Pons (tissue), 1 donor: ENCODE data around the gene PLD2.

ENCODE experiments used
- DNase-seq: peaks from one replicate; pipeline ENCODE4 v3.0.0-alpha.2; 2016; ENCODE audit warnings: low spot score

The PLD2 gene

DNA sequence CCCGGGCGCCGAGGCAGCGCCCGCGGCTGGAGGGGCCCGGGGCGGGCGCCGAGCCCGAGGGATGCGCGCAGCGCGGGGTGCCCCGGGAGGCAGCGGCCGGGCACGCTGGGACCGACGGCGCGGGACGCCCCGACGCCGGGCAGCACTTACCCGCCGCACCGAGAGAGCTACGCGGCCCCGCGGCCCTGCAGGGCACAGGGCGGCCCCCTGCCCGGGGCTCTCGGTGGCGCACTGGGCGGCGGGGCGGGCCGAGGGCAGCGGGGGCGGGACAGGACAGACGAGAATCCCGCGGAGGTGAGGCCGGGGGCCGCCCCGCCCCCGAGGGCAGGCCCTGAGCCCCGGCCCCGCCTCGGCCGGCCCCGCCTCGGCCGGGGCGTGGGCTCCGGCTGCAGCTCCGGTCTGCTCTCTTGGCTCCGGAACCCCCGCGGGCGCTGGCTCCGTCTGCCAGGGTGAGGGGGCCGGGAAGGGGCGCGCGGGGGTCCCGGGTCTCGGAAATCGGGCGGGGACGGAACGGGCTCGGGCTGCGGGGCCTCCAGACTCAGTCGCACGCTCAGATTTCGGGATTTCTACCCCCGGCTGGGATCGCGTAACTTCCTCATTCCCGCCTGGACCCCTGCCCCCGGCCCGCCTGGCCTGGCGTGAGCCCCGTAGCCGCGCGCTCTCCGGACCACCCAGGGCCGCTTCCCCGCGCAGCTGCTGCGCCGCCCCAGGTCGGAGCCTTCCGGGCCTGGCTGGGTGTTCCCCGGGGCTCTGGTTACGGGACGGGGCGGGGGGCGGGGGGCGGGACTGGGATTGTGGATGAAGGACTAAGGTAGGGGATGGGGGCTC, at the start of gene PLD2:
TSS of gene PLD2 (plus strand) at position 376 of the 828 bp plus-strand sequence. CDS start 621 bp downstream, outside the sequence.
- peak; percentile 79 for DNase-seq

- DNase-seq = peak; percentile 55
These were observed 47.1 kb upstream of the PLD2 start for GRCh38 chr17:4759776-4760236.

DNA sequence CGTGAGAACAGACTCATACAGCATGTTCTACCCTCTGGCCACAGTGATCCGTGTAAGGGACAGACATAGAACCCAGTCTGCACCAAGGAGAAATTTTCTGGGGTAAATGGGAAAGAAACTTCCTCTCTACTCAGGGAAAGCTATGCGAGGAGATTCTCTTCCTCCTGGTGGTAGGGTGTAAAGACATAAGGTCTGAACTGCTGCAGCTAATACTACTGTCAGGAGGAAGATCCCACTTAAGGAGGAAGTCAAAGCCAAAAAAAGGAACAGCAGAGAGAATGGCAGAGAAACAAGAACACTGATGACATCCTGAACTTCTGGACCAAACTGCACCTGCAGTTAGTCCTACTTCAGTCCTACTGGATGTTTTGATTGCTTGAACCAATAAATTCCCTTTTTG, 42.4 kb upstream of the PLD2 start:
- DNase-seq = peak; percentile 84

GRCh38 chr17:4766201-4766600, 40.8 kb upstream of the PLD2 start:
- DNase-seq = no peak

- DNase-seq = no peak
These were observed 40.2 kb upstream of the PLD2 start for GRCh38 chr17:4766723-4767122.

DNA sequence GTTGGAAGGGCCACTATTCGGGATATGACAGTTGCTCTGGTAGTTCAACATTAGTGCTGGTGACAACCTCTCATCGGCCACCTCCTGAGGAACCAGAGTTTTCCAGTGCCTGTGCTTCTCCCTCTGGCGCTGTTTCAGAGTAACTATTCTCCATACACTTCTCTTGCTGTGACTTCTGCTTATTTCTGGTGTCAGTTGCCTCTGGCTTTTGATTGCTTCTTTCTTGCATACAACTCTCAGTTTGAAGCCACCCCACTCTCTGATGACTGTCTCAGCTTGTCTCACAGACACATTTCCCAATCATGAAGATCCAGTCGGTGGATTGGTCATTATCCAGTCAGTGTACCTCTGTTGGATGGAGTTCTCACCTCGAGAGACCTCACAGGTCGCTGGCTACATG, 38.7 kb upstream of the PLD2 start:
- peak; percentile 31 for DNase-seq

DNA sequence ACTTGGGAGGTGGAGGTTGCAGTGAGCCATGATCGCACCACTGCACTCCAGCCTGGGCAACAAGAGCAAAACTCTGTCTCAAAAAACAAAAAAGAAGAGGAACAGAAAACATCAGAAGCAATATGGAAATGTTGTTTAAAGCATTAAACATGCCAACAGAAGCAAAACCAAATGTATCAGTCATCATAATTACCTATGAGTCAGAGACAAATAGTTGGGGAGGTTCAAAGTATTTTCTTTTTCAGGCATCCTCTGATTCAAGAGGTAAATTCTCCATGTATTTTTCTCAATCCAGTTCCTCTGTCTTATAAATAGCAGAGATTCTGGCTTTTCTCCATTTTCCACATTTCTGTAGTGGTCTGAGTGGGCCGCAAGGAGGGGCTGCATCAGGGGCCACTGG, 37.3 kb upstream of the PLD2 start:
- DNase-seq = no peak

GRCh38 chr17:4771519-4772234, 35.3 kb upstream of the PLD2 start, which contains the start of gene TM4SF5:
Gene TM4SF5 (plus strand): TSS chr17:4771886. CDS start chr17:4771923, 37 bp downstream.
- DNase-seq = no peak

- no peak for DNase-seq
These were observed 34.7 kb upstream of the PLD2 start for GRCh38 chr17:4772235-4772613.

GRCh38 chr17:4777969-4778760, 28.8 kb upstream of the PLD2 start:
- no peak for DNase-seq

DNA sequence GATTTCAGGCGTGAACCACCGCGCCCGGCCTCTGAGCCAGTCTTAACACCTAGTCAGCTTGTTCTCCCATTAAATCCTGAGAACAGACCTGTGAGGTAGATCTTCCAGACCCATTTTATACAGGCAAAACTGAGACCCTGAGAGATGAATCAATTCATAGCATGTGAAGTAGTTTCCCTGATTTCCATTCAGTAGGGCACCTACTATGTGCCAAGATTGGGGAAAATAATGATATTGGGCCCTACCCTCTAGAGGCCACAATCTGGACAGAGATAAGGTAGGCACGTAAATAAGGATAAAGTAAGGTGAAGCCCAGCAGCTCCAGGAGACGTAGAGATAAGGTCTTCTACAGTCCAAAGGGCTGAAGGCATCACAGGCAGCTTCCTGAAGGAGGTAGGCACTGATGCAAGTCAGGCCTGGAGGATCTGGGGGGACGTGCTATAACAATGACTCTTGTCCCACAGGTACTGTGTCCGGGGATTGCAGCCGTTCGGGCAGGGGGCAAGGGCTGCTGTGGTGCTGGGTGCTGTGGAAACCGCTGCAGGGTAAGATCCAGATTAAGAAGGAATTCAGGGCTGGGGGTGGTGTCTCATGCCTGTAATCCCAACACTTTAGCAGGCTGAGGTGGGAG, 26.5 kb upstream of the PLD2 start:
- no peak for DNase-seq

GRCh38 chr17:4782652-4783051, 24.3 kb upstream of the PLD2 start:
- no peak for DNase-seq

DNA sequence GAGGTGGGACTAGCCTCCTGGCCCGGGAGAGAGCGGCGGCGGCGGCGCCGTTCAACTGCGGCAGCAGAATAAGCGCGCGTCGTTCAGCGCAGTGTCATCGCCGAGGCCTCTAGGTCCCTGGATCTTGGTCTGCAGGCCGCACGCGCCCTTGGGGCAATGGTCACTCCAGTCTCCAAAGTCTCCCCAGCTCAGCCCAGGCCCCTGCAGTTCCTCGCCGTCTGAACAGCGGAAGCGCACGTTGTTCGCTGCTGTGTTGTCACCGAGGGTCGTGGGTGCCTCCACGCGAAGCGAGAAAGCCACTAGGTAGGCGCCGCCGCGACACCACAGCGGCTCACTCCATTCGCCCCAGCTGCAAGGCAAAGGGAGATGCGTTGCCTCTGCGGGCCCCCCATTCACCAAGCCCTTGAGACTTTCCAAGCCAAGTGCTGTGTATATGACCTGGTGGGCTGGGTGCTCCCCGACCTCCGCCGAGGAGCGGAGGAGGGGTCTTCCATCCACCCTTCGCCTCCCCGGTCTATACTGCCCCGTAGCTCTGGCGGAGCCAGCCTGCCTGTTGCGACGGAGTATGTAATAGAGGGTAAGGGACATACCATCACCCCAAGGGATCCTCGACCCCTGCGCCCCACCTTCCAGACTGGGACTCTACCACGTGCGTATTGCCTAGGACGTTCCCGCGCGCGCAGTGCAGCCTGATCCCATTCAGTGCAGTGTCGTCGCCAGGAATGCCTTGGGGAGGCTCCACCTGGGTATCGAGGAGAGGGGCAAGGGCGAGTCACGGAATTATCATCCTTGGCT, 21.4 kb upstream of the PLD2 start:
- no peak for DNase-seq

DNA sequence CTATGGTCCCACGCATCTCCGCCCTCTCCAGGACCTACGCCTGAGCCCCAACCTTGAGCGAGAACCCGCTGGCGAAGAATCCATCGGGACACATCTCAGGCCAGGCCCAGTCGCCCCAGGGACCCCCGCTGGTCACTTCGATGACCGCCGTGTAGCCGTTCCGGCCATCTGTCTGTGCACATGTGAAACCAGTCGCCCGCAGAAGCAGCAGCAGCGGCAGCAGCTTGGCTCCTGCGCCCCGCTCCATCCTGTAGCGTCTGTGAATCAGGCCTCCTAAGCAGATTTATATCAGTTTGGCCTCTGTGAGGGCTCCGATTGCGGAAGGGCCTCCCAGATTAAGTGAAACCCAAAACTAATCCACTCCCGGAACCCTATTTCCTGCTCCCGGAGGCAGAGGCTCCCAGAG, 20.8 kb upstream of the PLD2 start, which contains the start of gene VMO1:
TSS of gene VMO1 (minus strand) at position 259 of the 406 bp plus-strand sequence. CDS start at position 247, 12 bp downstream.
- DNase-seq = no peak

- no peak for DNase-seq
These were observed 20.4 kb upstream of the PLD2 start for GRCh38 chr17:4786516-4786915.

DNA sequence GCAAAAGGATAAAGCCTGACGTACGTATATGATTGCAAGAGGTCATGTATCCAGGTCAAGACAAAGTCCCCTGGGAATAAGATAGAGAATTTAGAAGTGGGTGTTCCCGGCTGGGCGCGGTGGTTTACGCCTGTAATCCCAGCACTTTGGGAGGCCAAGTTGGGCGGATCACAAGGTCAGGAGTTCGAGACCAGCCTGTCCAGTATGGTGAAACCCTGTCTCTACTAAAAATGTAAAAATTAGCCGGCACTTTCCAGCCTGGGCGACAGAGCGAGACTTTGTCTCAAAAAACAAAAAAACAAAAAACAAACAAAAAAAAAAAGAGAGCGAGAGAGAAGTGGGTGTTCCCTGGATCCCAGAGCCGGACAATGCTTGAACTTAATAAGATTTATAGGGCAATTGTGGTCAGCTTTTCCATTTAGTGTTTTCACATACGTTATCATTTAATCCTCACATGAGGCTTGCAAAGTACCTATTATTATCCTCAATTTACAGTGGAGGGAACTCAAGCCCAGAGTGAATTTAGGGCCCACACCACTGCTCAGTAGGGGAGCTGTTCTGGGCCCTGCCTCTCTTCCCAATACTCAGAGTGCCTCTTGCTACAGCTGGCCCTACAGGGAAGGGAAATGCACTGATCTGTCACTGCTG, 18.7 kb upstream of the PLD2 start:
- DNase-seq = no peak

DNA sequence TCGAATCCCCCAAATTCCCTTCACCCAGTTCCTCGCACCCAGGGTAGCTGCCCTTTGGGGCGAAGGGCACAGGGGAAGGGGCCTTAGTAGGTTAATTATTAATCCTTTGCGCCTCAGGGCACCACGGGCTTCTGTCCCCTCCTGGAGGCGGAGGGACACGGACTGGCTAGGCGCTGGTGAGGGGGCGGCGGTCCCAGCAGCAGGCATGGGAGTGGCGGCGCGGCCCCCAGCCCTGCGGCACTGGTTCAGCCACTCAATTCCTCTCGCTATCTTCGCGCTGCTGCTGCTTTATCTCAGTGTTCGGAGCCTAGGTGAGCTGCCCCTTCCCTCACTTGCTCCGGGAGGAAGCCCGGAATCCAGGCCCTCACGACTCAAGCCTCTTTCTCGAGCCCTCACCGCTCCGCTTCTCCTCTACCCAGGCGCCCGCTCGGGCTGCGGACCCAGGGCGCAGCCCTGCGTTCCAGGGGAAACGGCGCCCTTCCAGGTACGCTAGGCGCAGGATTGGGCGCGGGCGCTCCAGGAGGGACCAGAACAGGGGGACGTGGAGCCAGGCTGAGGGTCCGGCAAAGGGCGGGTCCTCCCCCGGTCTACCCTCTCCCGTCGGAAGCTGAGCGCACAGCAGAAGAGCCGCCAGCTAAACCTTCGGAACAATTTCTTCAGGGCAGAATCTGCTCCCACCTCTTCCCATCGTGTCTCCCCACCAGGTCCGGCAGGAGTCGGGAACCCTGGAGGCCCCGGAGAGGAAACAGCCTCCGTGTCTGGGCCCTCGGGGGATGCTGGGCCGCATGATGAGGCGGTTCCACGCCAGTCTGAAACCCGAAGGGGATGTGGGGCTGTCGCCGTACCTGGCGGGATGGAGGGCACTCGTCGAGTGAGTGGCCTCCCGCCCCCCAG, 17.9 kb upstream of the PLD2 start, which contains the start of gene GLTPD2:
TSS of gene GLTPD2 (plus strand) at position 158 of the 894 bp plus-strand sequence. CDS start at position 206, 48 bp downstream.
- DNase-seq = no peak

- no peak for DNase-seq
These were observed 17.3 kb upstream of the PLD2 start for GRCh38 chr17:4789701-4789950.

DNA sequence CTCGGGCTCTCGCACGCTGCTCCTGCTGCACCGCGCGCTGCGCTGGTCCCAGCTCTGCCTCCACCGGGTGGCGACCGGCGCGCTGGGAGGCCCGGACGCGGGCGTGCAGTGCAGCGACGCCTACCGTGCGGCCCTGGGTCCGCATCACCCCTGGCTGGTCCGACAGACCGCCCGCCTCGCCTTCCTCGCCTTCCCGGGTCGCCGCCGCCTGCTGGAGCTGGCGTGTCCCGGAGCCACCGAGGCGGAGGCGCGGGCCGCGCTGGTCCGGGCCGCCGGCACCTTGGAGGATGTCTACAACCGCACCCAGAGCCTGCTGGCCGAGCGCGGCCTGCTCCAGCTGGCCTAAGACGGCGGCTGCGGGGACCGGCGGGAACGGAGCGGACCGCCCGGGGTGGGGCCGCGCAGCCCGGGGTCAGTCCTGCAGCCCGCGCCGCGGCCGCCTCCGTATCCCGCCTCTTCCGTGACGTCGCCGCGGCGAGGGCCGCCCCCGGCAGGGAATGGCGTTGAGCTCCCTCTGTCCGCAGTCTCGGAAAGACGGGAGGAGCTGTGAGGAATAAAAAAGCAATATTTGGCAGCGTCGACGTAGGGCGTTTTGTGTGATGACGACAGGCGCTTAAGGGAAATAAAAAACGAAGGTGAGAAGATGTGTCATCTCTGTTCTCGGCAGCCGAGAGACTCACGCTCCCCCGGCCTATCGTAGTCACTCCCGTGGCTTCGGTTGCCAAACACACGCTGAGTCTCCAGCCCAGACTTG, 16.8 kb upstream of the PLD2 start:
- DNase-seq = peak; percentile 82
